NB4 (cell line): ENCODE data around the gene HDAC4.

ENCODE experiments used
- CTCF ChIP-seq: IDR thresholded peaks from one replicate; pipeline ENCODE4 v1.5.1; 2012; ENCODE audit warnings: low read depth, low read length
- POLR2A ChIP-seq: IDR thresholded peaks from 2 replicates; pipeline ENCODE4 v1.6.1; 2011; ENCODE audit warnings: mild to moderate bottlenecking; ENCODE audit not compliant: insufficient read length; ENCODE audit errors: extremely low read depth

GRCh38 chr2:239102266-239102665 lies 298.6 kb downstream of the HDAC4 start:
- no peak for TF ChIP-seq POLR2A
- TF ChIP-seq CTCF: no peak
